OCI-LY1 (cell line): ENCODE measurements around the gene C14orf180.

Source experiments
- EZH2 ChIP-seq: fragments of 200-600 bp; sonication (generic), shearing (Covaris generic); IDR thresholded peaks from 2 replicates; pipeline ENCODE4 v1.8.0; 2017; ENCODE audit warnings: borderline replicate concordance, mixed run types, mild to moderate bottlenecking, antibody characterized with exemption, low read length, moderate library complexity, mixed read lengths
- TF ChIP-seq, protein P1 (sequence below): fragments of 200-600 bp; sonication (generic), shearing (Covaris generic); IDR thresholded peaks from 2 replicates; pipeline ENCODE4 v1.5.1; 2017; ENCODE audit warnings: mild to moderate bottlenecking, antibody characterized with exemption, low read length, moderate library complexity, mixed read lengths

DNA sequence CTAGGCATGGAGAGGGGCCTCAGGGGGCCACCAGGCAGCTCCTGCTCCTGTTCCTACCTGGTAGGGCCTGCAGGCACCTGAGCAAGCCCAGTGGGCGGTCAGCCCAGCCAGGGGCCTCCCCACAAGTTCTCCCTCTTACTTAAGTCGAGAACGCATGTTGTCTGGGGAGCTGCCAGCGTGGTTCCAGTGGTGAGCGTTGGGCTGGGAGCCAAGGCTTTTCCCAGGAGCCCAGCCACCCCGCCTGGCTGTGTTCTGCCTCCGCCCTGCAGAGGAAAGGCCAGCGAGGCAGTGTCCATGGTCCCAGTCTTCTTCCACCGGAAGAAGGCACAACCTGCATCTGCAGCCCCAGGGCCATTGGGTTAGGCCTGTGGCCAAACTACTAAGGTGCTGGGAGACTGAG lies 1.4 kb downstream of the C14orf180 start:
- TF ChIP-seq, protein P1, sequence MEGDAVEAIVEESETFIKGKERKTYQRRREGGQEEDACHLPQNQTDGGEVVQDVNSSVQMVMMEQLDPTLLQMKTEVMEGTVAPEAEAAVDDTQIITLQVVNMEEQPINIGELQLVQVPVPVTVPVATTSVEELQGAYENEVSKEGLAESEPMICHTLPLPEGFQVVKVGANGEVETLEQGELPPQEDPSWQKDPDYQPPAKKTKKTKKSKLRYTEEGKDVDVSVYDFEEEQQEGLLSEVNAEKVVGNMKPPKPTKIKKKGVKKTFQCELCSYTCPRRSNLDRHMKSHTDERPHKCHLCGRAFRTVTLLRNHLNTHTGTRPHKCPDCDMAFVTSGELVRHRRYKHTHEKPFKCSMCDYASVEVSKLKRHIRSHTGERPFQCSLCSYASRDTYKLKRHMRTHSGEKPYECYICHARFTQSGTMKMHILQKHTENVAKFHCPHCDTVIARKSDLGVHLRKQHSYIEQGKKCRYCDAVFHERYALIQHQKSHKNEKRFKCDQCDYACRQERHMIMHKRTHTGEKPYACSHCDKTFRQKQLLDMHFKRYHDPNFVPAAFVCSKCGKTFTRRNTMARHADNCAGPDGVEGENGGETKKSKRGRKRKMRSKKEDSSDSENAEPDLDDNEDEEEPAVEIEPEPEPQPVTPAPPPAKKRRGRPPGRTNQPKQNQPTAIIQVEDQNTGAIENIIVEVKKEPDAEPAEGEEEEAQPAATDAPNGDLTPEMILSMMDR: no peak
- no peak for TF ChIP-seq EZH2
